Ascending aorta (tissue), 2 donors: ENCODE measurements around the gene PYHIN1. TPM values are rescaled to one million over a fixed set of nuclear protein-coding genes. Genes with fewer than 3 reads are reported as not detected.
A peak's percentile ranks its signal among the peaks of the same experiment; 100 is the strongest.

ENCODE experiments used
- DNase-seq, 2 donors: peaks; one replicate each; pipeline ENCODE4 v3.0.0-alpha.2; 2019; ENCODE audit warnings: low spot score in 2 of 2
- H3K27ac ChIP-seq, 2 donors: fragments of 200-600 bp; sonication (generic); one replicate each; pipeline ENCODE4 v1.5.1; 2016 to 2017; ENCODE audit warnings: mild to moderate bottlenecking in 1 of 2
- H3K27me3 ChIP-seq: fragments of 200-600 bp; sonication (generic); one replicate; pipeline ENCODE4 v1.5.1; 2017
- H3K36me3 ChIP-seq, 2 donors: fragments of 200-600 bp; sonication (generic); one replicate each; pipeline ENCODE4 v1.5.1; 2016
- H3K4me1 ChIP-seq, 2 donors: fragments of 200-600 bp; sonication (generic); one replicate each; pipeline ENCODE4 v1.5.1; 2016 to 2017; ENCODE audit warnings: mild to moderate bottlenecking in 1 of 2
- H3K4me3 ChIP-seq, 2 donors: fragments of 200-600 bp; sonication (generic); one replicate each; pipeline ENCODE4 v1.5.1; 2016 to 2017; ENCODE audit warnings: mild to moderate bottlenecking in 1 of 2
- H3K9me3 ChIP-seq, 2 donors: fragments of 200-600 bp; sonication (generic); one replicate each; pipeline ENCODE4 v1.5.1; 2016
- CTCF ChIP-seq, 3 experiments: fragments of 200-600 bp in 2 of 3; fragments of 450-650 bp in 1 of 3; sonication (generic) in 2 of 3; IDR thresholded peaks; one replicate each; pipeline ENCODE4 v1.5.1; 2016 to 2019; ENCODE audit warnings: antibody characterized with exemption in 3 of 3, mild to moderate bottlenecking in 1 of 3, moderate library complexity in 1 of 3
- intact Hi-C: fragments of 100-400 bp; cut with DNase I; formaldehyde crosslinking; loops from one replicate; pipeline ENCODE4 v1.15.1; 2023
- total RNA-seq: library from RNA; depleted of rRNA; stranded (reverse); fragments of >200 nt; gene quantifications from one replicate; pipeline ENCODE4 v1.1.0, GENCODE V29; 2016

The PYHIN1 gene
- total RNA-seq, 1 donor from 2014 or later, result 2.8 TPM

DNA sequence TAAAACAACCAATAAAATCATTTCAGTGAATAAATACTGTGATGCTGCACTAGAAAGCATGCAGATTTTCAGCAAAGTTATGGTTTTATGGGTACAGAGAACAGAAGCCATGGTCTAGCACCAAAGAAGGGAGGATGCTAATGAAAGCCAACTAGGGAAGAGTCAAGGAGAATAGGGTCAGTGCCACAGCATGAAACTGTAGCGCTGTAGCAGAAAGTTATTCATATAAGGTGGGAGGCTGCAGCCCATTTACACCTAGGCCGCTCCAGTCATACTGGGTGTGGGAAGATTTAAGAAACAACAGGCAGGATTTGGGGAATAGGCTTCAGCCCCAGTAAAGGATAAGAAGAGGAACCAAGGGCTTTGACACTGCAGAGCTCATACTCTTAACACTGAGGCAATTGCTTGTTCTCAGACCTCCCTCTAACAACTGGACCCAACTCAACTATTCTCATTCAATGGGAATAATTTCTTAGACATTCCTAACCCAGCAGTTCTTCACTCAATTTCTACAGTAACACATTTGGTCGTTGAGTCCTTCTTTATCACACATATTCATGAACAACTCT is 82.7 kb downstream of the PYHIN1 start:
- Histone ChIP-seq H3K4me3 (peak overlapping the region; percentile 8 to 62), H3K27me3 (no peaks in the 10 kb centered on the region), H3K4me1 (peaks cover 0 to 2% of the 10 kb centered on the region in 2 donors), H3K9me3 (no peaks in the 10 kb centered on the region), H3K27ac (no peak overlapping the region), H3K36me3 (peaks cover 20 to 36% of the 10 kb centered on the region in 2 donors)
- no peak for TF ChIP-seq CTCF (IDR thresholded peaks at IDR 0.05)
- DNase-seq, result no peak
- intact Hi-C loops, result no loop called here

DNA sequence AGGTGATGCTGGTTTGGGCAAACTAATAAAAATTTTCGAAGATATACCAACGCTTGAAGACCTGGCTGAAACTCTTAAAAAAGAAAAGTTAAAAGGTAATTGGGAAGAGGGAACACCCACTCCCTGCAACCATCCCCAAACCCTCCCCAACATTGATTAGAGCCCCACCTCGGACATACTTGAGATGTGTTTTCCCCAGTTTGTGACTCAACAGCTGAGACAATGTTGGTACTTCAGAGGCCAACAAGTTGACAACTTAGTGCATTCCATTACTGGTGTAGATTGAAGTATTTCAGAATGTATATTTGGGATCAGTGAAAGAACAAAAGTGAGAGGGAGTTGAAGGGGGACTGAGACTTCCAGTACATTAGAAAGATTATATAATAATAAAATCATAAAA is 83.5 kb downstream of the PYHIN1 start:
- H3K4me1 ChIP-seq, result peaks cover 0 to 2% of the 10 kb centered on the region in 2 donors
- H3K9me3 ChIP-seq, result no peaks in the 10 kb centered on the region
- intact Hi-C loops, result no loop called here
- peaks cover 20 to 36% of the 10 kb centered on the region in 2 donors for H3K36me3 ChIP-seq
- no peak for DNase-seq
- H3K27ac ChIP-seq, result no peak overlapping the region
- no peak for TF ChIP-seq CTCF (IDR thresholded peaks at IDR 0.05)
- H3K27me3 ChIP-seq, result no peaks in the 10 kb centered on the region
- no peak overlapping the region for H3K4me3 ChIP-seq

GRCh38 chr1:159015440-159015909 is 84.1 kb downstream of the PYHIN1 start:
- Histone ChIP-seq H3K27me3 (no peaks in the 10 kb centered on the region), H3K9me3 (no peaks in the 10 kb centered on the region), H3K27ac (peak overlapping the region; percentile 22 to 36), H3K36me3 (peaks cover 20 to 42% of the 10 kb centered on the region in 2 donors), H3K4me1 (peaks cover 0 to 2% of the 10 kb centered on the region in 2 donors), H3K4me3 (no peak overlapping the region)
- peak; percentile 30 to 84 for DNase-seq
- TF ChIP-seq CTCF (IDR thresholded peaks at IDR 0.05), result no peak
- intact Hi-C loops, result no loop called here

GRCh38 chr1:159023723-159024122 is 92.4 kb downstream of the PYHIN1 start:
- H3K27ac ChIP-seq, result no peak overlapping the region
- no peaks in the 10 kb centered on the region for H3K9me3 ChIP-seq
- TF ChIP-seq CTCF (IDR thresholded peaks at IDR 0.05), result no peak
- no peak overlapping the region for H3K4me3 ChIP-seq
- no peaks in the 10 kb centered on the region for H3K4me1 ChIP-seq
- intact Hi-C loops, result no loop called here
- DNase-seq, result no peak
- peaks cover 9 to 30% of the 10 kb centered on the region in 2 donors for H3K36me3 ChIP-seq
- H3K27me3 ChIP-seq, result no peaks in the 10 kb centered on the region

DNA sequence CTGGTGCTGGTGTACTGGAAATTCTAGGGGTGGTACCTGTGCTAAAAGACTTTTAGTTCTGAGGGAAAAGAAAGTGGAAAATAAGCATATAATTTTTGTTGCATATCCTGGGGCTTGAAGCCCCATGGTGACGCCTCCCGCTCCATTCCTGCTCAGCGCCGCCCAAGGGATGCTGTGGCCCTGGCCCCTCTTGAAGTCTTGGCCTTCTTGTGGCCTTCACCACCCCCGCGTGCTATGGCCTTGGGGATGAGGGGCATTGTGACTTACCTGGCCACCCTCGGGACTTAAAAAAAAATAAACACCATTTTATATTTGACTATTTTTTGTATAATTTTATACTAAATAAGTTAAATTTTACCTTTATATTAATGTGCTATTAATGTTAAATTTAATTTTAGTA is 93.7 kb downstream of the PYHIN1 start:
- intact Hi-C loops, result no loop called here
- Histone ChIP-seq H3K27ac (no peak overlapping the region), H3K9me3 (no peaks in the 10 kb centered on the region), H3K36me3 (peaks cover 9 to 33% of the 10 kb centered on the region in 2 donors), H3K27me3 (no peaks in the 10 kb centered on the region), H3K4me3 (no peak overlapping the region), H3K4me1 (no peaks in the 10 kb centered on the region)
- TF ChIP-seq CTCF (IDR thresholded peaks at IDR 0.05), result no peak
- DNase-seq, result no peak

Other genes starting within 250 kb of the PYHIN1 start
- gene SPTA1, start 244.8 kb upstream of the PYHIN1 start, total RNA-seq, result not detected
- gene OR6K2, start 230.9 kb upstream of the PYHIN1 start, total RNA-seq, result not detected
- gene OR6K3, start 210.8 kb upstream of the PYHIN1 start, total RNA-seq, result not detected
- gene OR6K6, start 176.8 kb upstream of the PYHIN1 start, total RNA-seq, result not detected
- gene OR6N1, start 159.4 kb upstream of the PYHIN1 start, total RNA-seq, result not detected
- not detected for gene OR6N2, start 150.3 kb upstream of the PYHIN1 start, total RNA-seq
- gene MNDA, start 100.2 kb upstream of the PYHIN1 start, total RNA-seq, result 3.5 TPM
- gene IFI16, start 78.4 kb downstream of the PYHIN1 start, total RNA-seq, result 61.2 TPM
- gene AIM2, start 145.2 kb downstream of the PYHIN1 start, total RNA-seq, result 0.43 TPM
- gene CADM3, start 240.1 kb downstream of the PYHIN1 start, total RNA-seq, result 7.0 TPM